Upper lobe of left lung (tissue), 4 donors: Measurements from ENCODE around the gene ATP2A3.

ENCODE experiments used
- EP300 ChIP-seq, 4 donors: sonication (generic); formaldehyde crosslinking; IDR thresholded peaks; one replicate each; pipeline ENCODE4 v1.5.1; 2017; ENCODE audit warnings: antibody characterized with exemption in 4 of 4, control low read depth in 2 of 4
- POLR2A ChIP-seq, 4 donors: fragments of 450-650 bp; IDR thresholded peaks; one replicate each; pipeline ENCODE4 v1.5.1; 2016 to 2017; ENCODE audit warnings: antibody characterized with exemption in 4 of 4, mild to moderate bottlenecking in 2 of 4
- POLR2AphosphoS5 ChIP-seq, 2 donors: sonication (generic); formaldehyde crosslinking; IDR thresholded peaks; one replicate each; pipeline ENCODE4 v1.5.1; 2017; ENCODE audit warnings: antibody characterized with exemption in 2 of 2
- TF ChIP-seq, protein P1 (sequence below), 6 experiments: fragments of 450-650 bp in 4 of 6; fragments of 200-600 bp in 2 of 6; sonication (generic) in 2 of 6; IDR thresholded peaks; one replicate each; pipeline ENCODE4 v1.5.1; 2016 to 2019; ENCODE audit warnings: antibody characterized with exemption in 6 of 6

GRCh38 chr17:3993493-3994220, 29.4 kb upstream of the ATP2A3 start:
- TF ChIP-seq, protein P1, sequence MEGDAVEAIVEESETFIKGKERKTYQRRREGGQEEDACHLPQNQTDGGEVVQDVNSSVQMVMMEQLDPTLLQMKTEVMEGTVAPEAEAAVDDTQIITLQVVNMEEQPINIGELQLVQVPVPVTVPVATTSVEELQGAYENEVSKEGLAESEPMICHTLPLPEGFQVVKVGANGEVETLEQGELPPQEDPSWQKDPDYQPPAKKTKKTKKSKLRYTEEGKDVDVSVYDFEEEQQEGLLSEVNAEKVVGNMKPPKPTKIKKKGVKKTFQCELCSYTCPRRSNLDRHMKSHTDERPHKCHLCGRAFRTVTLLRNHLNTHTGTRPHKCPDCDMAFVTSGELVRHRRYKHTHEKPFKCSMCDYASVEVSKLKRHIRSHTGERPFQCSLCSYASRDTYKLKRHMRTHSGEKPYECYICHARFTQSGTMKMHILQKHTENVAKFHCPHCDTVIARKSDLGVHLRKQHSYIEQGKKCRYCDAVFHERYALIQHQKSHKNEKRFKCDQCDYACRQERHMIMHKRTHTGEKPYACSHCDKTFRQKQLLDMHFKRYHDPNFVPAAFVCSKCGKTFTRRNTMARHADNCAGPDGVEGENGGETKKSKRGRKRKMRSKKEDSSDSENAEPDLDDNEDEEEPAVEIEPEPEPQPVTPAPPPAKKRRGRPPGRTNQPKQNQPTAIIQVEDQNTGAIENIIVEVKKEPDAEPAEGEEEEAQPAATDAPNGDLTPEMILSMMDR (IDR thresholded peaks at IDR 0.05), result no peak
- TF ChIP-seq POLR2A (IDR thresholded peaks at IDR 0.05) (no peak), POLR2AphosphoS5 (IDR thresholded peaks at IDR 0.05) (no peak), EP300 (IDR thresholded peaks at IDR 0.05) (no peak)
